IMR-90 (cell line): ENCODE data around the gene P2RY10. TPM values are rescaled to one million over a fixed set of nuclear protein-coding genes. Genes with fewer than 3 reads are reported as not detected.

Experiments used
- ATAC-seq: fragments of 200-7000 bp; cut with Tn5 transposase; 2 replicates; pipeline ENCODE4 v1.9.1; 2020; ENCODE audit warnings: low read depth, mild to moderate bottlenecking, moderate library complexity
- BruUV-seq: library from RNA; stranded (reverse); fragments of 400-500 nt; replicated peaks from 2 replicates; lab custom pipeline; 2021; lab: Mats Ljungman, UMichigan
- CTCF ChIA-PET: fragments of 300-600 bp; formaldehyde crosslinking; extraction: SDS; loops from one replicate; lab custom pipeline; 2021; ENCODE audit warnings: antibody characterized with exemption; lab: Yijun Ruan, JAX
- POLR2A ChIA-PET: fragments of 300-600 bp; sonication (Branson Sonifier 250); formaldehyde crosslinking; loops from one replicate; lab custom pipeline; 2022; ENCODE audit warnings: antibody characterized with exemption; ENCODE audit not compliant: unreplicated experiment; lab: Charles Lee
- DNase-seq: peaks from one replicate; pipeline ENCODE4 v3.0.0; 2013
- H2AFZ ChIP-seq: replicated peaks from 2 replicates; pipeline ENCODE3; 2013; ENCODE audit warnings: low read length, mild to moderate bottlenecking; ENCODE audit not compliant: poor library complexity
- H2AK5ac ChIP-seq: 2 replicates; pipeline ENCODE4 v1.6.1; 2013; ENCODE audit warnings: low read depth, low read length, inconsistent platforms
- H2AK9ac ChIP-seq: replicated peaks from 2 replicates; pipeline ENCODE3; 2013; ENCODE audit warnings: mild to moderate bottlenecking, low read depth, low read length, moderate library complexity; ENCODE audit not compliant: poor library complexity
- H2BK120ac ChIP-seq: 2 replicates; pipeline ENCODE4 v1.6.1; 2013; ENCODE audit warnings: low read depth, low read length, inconsistent platforms
- H2BK15ac ChIP-seq: 3 replicates; pipeline ENCODE4 v1.6.1; 2013; ENCODE audit warnings: low read depth, low read length, inconsistent platforms
- H2BK20ac ChIP-seq: 2 replicates; pipeline ENCODE4 v1.6.1; 2013; ENCODE audit warnings: low read depth, mild to moderate bottlenecking, inconsistent platforms, low read length, moderate library complexity
- H2BK5ac ChIP-seq: 2 replicates; pipeline ENCODE4 v1.6.1; 2013; ENCODE audit warnings: mild to moderate bottlenecking, low read depth, low read length, inconsistent platforms; ENCODE audit not compliant: poor library complexity, severe bottlenecking
- H3K14ac ChIP-seq: replicated peaks from 2 replicates; pipeline ENCODE4 v1.6.1; 2013; ENCODE audit warnings: low read depth, low read length, inconsistent platforms
- H3K18ac ChIP-seq: 2 replicates; pipeline ENCODE4 v1.6.1; 2013; ENCODE audit warnings: low read depth, low read length, control low read depth
- H3K23ac ChIP-seq: 2 replicates; pipeline ENCODE4 v1.6.1; 2013; ENCODE audit warnings: low read depth, low read length, inconsistent platforms
- H3K27ac ChIP-seq: 2 replicates; pipeline ENCODE4 v1.5.1; 2013; ENCODE audit warnings: mild to moderate bottlenecking, control low read depth, low read length; ENCODE audit not compliant: insufficient read depth
- H3K27me3 ChIP-seq: 2 replicates; pipeline ENCODE4 v1.6.1; 2013; ENCODE audit warnings: low read length; ENCODE audit not compliant: control insufficient read depth, insufficient read depth
- H3K36me3 ChIP-seq: 2 replicates; pipeline ENCODE4 v1.6.1; 2013; ENCODE audit warnings: low read length, mixed read lengths; ENCODE audit not compliant: control insufficient read depth, insufficient read depth
- H3K4ac ChIP-seq: 2 replicates; pipeline ENCODE4 v1.6.1; 2013; ENCODE audit warnings: low read depth, low read length, inconsistent platforms
- H3K4me1 ChIP-seq: 2 replicates; pipeline ENCODE4 v1.6.1; 2013; ENCODE audit warnings: low read length, mixed read lengths; ENCODE audit not compliant: control insufficient read depth, insufficient read depth
- H3K4me2 ChIP-seq: 2 replicates; pipeline ENCODE4 v1.6.1; 2013; ENCODE audit warnings: low read depth, mild to moderate bottlenecking, control low read depth, low read length, moderate library complexity
- H3K4me3 ChIP-seq: 2 replicates; pipeline ENCODE4 v1.5.1; 2013; ENCODE audit warnings: low read depth, mild to moderate bottlenecking, control low read depth, low read length, moderate library complexity; ENCODE audit not compliant: insufficient read depth
- H3K56ac ChIP-seq: 2 replicates; pipeline ENCODE4 v1.6.1; 2013; ENCODE audit warnings: low read length, inconsistent platforms; ENCODE audit not compliant: insufficient read depth; ENCODE audit errors: extremely low read depth
- H3K79me1 ChIP-seq, 2 experiments: 2 replicates each; pipeline ENCODE4 v1.6.1; 2013; ENCODE audit warnings: low read length in 2 of 2, inconsistent platforms in 1 of 2, low read depth in 1 of 2
- H3K9ac ChIP-seq: 2 replicates; pipeline ENCODE4 v1.6.1; 2013; ENCODE audit warnings: low read depth, low read length, control low read depth
- H3K9me1 ChIP-seq: 2 replicates; pipeline ENCODE4 v1.6.1; 2013; ENCODE audit warnings: low read length, inconsistent platforms; ENCODE audit not compliant: insufficient read depth
- H3K9me3 ChIP-seq: 2 replicates; pipeline ENCODE4 v1.6.1; 2013; ENCODE audit warnings: low read length; ENCODE audit not compliant: control insufficient read depth, insufficient read depth
- H4K20me1 ChIP-seq: 2 replicates; pipeline ENCODE4 v1.6.1; 2013; ENCODE audit warnings: low read length, inconsistent platforms; ENCODE audit not compliant: insufficient read depth
- H4K5ac ChIP-seq: 2 replicates; pipeline ENCODE4 v1.6.1; 2013; ENCODE audit warnings: mild to moderate bottlenecking, low read depth, low read length, control low read depth
- H4K8ac ChIP-seq, 2 experiments: 2 replicates each; pipeline ENCODE4 v1.6.1; 2013; ENCODE audit warnings: low read depth in 2 of 2, low read length in 2 of 2, control low read depth in 1 of 2, inconsistent platforms in 1 of 2
- H4K91ac ChIP-seq: 2 replicates; pipeline ENCODE4 v1.6.1; 2013; ENCODE audit warnings: low read depth, low read length, inconsistent platforms; ENCODE audit not compliant: insufficient read depth
- BHLHE40 ChIP-seq: fragments of 150-350 bp; IDR thresholded peaks from 2 replicates; pipeline ENCODE4 v1.6.1; 2016; ENCODE audit warnings: mild to moderate bottlenecking, low read depth, low read length
- CHD1 ChIP-seq: IDR thresholded peaks from 2 replicates; pipeline ENCODE4 v1.6.1; 2012; ENCODE audit warnings: low read depth, low read length, improper control_type of control experiment
- FOS ChIP-seq: fragments of 150-350 bp; IDR thresholded peaks from 2 replicates; pipeline ENCODE4 v1.6.1; 2016; ENCODE audit warnings: low read depth, low read length
- MAFK ChIP-seq: IDR thresholded peaks from 2 replicates; pipeline ENCODE4 v1.6.1; 2012; ENCODE audit warnings: low read depth, low read length, improper control_type of control experiment
- MAZ ChIP-seq: IDR thresholded peaks from 2 replicates; pipeline ENCODE4 v1.6.1; 2012; ENCODE audit warnings: low read depth, mild to moderate bottlenecking, low read length, improper control_type of control experiment, moderate library complexity, borderline replicate concordance
- MXI1 ChIP-seq: IDR thresholded peaks from 2 replicates; pipeline ENCODE4 v1.6.1; 2012; ENCODE audit warnings: low read depth, mild to moderate bottlenecking, low read length, moderate library complexity, borderline replicate concordance
- NFE2L2 ChIP-seq: fragments of 150-350 bp; IDR thresholded peaks from 2 replicates; pipeline ENCODE4 v1.6.1; 2016; ENCODE audit warnings: low read depth, mild to moderate bottlenecking, low read length
- POLR2A ChIP-seq: IDR thresholded peaks from 2 replicates; pipeline ENCODE4 v1.6.1; 2012; ENCODE audit warnings: mild to moderate bottlenecking, low read depth, low read length
- RAD21 ChIP-seq: IDR thresholded peaks from 2 replicates; pipeline ENCODE4 v1.6.1; 2012; ENCODE audit warnings: low read length, improper control_type of control experiment
- RCOR1 ChIP-seq: IDR thresholded peaks from 2 replicates; pipeline ENCODE4 v1.6.1; 2012; ENCODE audit warnings: mild to moderate bottlenecking, low read length, improper control_type of control experiment; ENCODE audit not compliant: insufficient replicate concordance
- RFX5 ChIP-seq: IDR thresholded peaks from 2 replicates; pipeline ENCODE4 v1.8.0; 2012; ENCODE audit warnings: low read depth, mild to moderate bottlenecking, low read length, moderate library complexity
- SMC3 ChIP-seq: fragments of 150-350 bp; IDR thresholded peaks from 2 replicates; pipeline ENCODE4 v1.6.1; 2016; ENCODE audit warnings: low read depth, mild to moderate bottlenecking, antibody characterized with exemption, low read length, moderate library complexity
- WGBS, 2 experiments: methylation state at CpG; one replicate each; pipeline versions ENCODE4 v1.1.5 to v1.1.7; 2013; ENCODE audit warnings: missing lambda C conversion rate in 2 of 2; ENCODE audit not compliant: insufficient read length in 1 of 2; ENCODE audit errors: extremely low coverage in 2 of 2; 5-methylcytosine and 5-hydroxymethylcytosine counted together
- dilution Hi-C: fragments of 300-500 bp; cut with HindIII; formaldehyde crosslinking; loops from one replicate; pipeline ENCODE4 v1.14.3; 2018; ENCODE audit warnings: low sequenced_read_pairs; ENCODE audit not compliant: unreplicated experiment
- in situ Hi-C: fragments of 300-500 bp; cut with MboI; formaldehyde crosslinking; loops from 3 replicates; pipeline ENCODE4 v1.14.3; 2019; ENCODE audit warnings: low sequenced_read_pairs, inconsistent platforms, mixed read lengths
- intact Hi-C: fragments of 100-400 bp; cut with micrococcal nuclease; formaldehyde crosslinking; loops from 2 replicates; pipeline ENCODE4 v1.10.0; 2022
- polyA plus RNA-seq, 3 experiments: library from polyadenylated mRNA; depleted of rRNA; stranded (reverse); fragments of >200 nt; gene quantifications; 2 replicates each; pipeline ENCODE4 v1.2.3, GENCODE V29; 2012; ENCODE audit warnings: low replicate concordance in 1 of 3
- total RNA-seq: library from RNA; depleted of rRNA; stranded (reverse); fragments of >200 nt; gene quantifications from 2 replicates; pipeline ENCODE4 v1.2.3, GENCODE V29; 2012
- TF ChIP-seq, protein P1 (sequence below): conservative IDR thresholded peaks from 2 replicates; pipeline ENCODE4 v1.5.1; 2012; ENCODE audit warnings: mild to moderate bottlenecking, low read depth, low read length, improper control_type of control experiment
- TF ChIP-seq, protein P2 (sequence below): fragments of 150-350 bp; IDR thresholded peaks from 2 replicates; pipeline ENCODE4 v1.6.1; 2016; ENCODE audit warnings: low read depth, mild to moderate bottlenecking, low read length, moderate library complexity, borderline replicate concordance
- TF ChIP-seq, protein P3 (sequence below): fragments of 150-350 bp; IDR thresholded peaks from 2 replicates; pipeline ENCODE4 v1.6.1; 2017; ENCODE audit warnings: mild to moderate bottlenecking, antibody characterized with exemption, low read length, low read depth

The P2RY10 gene
- total and polyA plus RNA-seq, 2 of the 4 experiments (the other 2 are of a cell fraction), result not detected

DNA sequence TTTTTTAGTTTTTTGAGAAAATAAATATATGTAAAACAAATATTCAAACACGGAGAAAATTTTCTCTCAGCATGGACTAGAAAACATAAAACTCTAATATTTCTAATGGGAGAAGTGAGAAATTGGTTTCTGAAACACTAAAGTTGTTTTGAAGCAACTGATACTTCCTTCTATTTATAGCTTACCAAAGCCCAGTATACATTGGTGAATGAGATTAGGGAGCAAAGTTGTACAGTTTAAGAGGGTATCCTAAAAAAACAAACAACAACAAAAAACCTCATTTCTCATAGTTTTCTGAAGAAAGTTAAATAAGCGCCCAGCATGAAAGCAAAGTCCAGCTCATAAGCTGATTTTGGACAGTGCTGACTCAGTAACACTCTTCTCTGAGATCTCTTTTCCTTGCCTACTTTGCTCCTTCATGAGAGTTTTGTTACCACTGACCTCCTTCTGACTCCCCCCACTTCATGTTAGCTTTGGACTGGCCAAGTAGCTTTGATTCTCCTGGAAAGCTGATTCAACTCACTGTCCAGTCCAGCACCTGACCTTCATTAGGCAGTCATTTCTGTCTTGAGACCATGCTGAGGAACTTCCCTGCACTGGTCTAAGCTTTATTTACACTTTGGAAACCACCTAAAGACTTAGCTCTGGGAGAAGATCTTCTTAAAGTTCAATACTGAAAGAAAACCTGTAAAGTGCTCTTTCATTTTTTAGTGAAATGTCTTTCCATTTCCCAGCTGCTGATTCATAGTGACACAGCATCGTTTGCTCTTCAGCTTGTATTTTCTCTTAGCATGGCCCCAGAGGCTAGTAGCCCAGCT is 21.8 kb upstream of the P2RY10 start:
- no TSS peak for BruUV-seq
- no CpG with 5 or more reads among the region's 3 CpGs for WGBS, 2 experiments
- H3K4ac ChIP-seq, result no peak overlapping the region
- ChIA-PET CTCF (interaction anchor here (0.6 kb wide), 1 partner anchor 36 kb away, joined by 5 read pairs; no protein-coding TSS in a partner anchor), POLR2A (no interaction called here)
- DNase-seq (no peak), ATAC-seq (no peak)
- H4K8ac ChIP-seq, result no peak overlapping the region
- no peaks in the 10 kb centered on the region for H3K79me1 ChIP-seq
- H2BK120ac ChIP-seq, result no peak overlapping the region
- H3K27ac ChIP-seq, result no peak overlapping the region
- H3K4me2 ChIP-seq, result no peak overlapping the region
- dilution Hi-C loops (no loop called here), in situ Hi-C loops (no loop called here), intact Hi-C loops (no loop called here)
- no peak overlapping the region for H4K5ac ChIP-seq
- H2BK15ac ChIP-seq, result no peak overlapping the region
- H2BK20ac ChIP-seq, result no peak overlapping the region
- H2AK9ac ChIP-seq, result no peak overlapping the region
- H3K23ac ChIP-seq, result no peak overlapping the region
- no peaks in the 10 kb centered on the region for H3K36me3 ChIP-seq
- H3K27me3 ChIP-seq, result no peaks in the 10 kb centered on the region
- H3K9me3 ChIP-seq, result no peaks in the 10 kb centered on the region
- H2AFZ ChIP-seq, result no peak overlapping the region
- H3K18ac ChIP-seq, result no peak overlapping the region
- no peak overlapping the region for H3K56ac ChIP-seq
- H2BK5ac ChIP-seq, result no peak overlapping the region
- H3K4me1 ChIP-seq, result no peaks in the 10 kb centered on the region
- no peak overlapping the region for H4K91ac ChIP-seq
- H3K4me3 ChIP-seq, result no peak overlapping the region
- no peaks in the 10 kb centered on the region for H4K20me1 ChIP-seq
- no peaks in the 10 kb centered on the region for H3K9me1 ChIP-seq
- no peak overlapping the region for H2AK5ac ChIP-seq
- no peak overlapping the region for H3K14ac ChIP-seq
- no peak overlapping the region for H3K9ac ChIP-seq
- TF ChIP-seq, protein P1, sequence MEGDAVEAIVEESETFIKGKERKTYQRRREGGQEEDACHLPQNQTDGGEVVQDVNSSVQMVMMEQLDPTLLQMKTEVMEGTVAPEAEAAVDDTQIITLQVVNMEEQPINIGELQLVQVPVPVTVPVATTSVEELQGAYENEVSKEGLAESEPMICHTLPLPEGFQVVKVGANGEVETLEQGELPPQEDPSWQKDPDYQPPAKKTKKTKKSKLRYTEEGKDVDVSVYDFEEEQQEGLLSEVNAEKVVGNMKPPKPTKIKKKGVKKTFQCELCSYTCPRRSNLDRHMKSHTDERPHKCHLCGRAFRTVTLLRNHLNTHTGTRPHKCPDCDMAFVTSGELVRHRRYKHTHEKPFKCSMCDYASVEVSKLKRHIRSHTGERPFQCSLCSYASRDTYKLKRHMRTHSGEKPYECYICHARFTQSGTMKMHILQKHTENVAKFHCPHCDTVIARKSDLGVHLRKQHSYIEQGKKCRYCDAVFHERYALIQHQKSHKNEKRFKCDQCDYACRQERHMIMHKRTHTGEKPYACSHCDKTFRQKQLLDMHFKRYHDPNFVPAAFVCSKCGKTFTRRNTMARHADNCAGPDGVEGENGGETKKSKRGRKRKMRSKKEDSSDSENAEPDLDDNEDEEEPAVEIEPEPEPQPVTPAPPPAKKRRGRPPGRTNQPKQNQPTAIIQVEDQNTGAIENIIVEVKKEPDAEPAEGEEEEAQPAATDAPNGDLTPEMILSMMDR, result no peak
- TF ChIP-seq, protein P2, sequence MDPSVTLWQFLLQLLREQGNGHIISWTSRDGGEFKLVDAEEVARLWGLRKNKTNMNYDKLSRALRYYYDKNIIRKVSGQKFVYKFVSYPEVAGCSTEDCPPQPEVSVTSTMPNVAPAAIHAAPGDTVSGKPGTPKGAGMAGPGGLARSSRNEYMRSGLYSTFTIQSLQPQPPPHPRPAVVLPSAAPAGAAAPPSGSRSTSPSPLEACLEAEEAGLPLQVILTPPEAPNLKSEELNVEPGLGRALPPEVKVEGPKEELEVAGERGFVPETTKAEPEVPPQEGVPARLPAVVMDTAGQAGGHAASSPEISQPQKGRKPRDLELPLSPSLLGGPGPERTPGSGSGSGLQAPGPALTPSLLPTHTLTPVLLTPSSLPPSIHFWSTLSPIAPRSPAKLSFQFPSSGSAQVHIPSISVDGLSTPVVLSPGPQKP, result no peak
- TF ChIP-seq MAFK (no peak), BHLHE40 (no peak), SMC3 (no peak), POLR2A (no peak), MAZ (no peak), MXI1 (no peak), RFX5 (no peak), RAD21 (no peak), CHD1 (no peak), NFE2L2 (no peak), RCOR1 (no peak), FOS (no peak)
- TF ChIP-seq, protein P3, sequence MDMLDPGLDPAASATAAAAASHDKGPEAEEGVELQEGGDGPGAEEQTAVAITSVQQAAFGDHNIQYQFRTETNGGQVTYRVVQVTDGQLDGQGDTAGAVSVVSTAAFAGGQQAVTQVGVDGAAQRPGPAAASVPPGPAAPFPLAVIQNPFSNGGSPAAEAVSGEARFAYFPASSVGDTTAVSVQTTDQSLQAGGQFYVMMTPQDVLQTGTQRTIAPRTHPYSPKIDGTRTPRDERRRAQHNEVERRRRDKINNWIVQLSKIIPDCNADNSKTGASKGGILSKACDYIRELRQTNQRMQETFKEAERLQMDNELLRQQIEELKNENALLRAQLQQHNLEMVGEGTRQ, result no peak
